Heart right ventricle (tissue), 16 donors: Measurements from ENCODE around the gene SSH2. TPM values are rescaled to one million over a fixed set of nuclear protein-coding genes. Genes with fewer than 3 reads are reported as not detected.

ENCODE experiments used
- ATAC-seq, 8 donors: fragments of 200-7000 bp; cut with Tn5 transposase; one replicate each; pipeline ENCODE4 v1.9.1; 2020; ENCODE audit warnings: mild to moderate bottlenecking in 8 of 8, moderate library complexity in 8 of 8, moderate number of reproducible peaks in 1 of 8
- DNase-seq, 2 donors: peaks; one replicate each; pipeline ENCODE4 v3.0.0-alpha.2; 2020
- H3K27ac ChIP-seq, 10 donors: fragments of 200-600 bp; sonication (generic) in 2 of 10; one replicate each; pipeline versions ENCODE4 v1.5.0 to v1.8.0; 2020 to 2022; ENCODE audit warnings: mild to moderate bottlenecking in 3 of 10
- H3K27me3 ChIP-seq, 7 donors: fragments of 200-600 bp; one replicate each; pipeline ENCODE4 v1.8.0; 2021 to 2022; ENCODE audit warnings: mild to moderate bottlenecking in 2 of 7
- H3K36me3 ChIP-seq, 9 donors: fragments of 200-600 bp; sonication (generic) in 1 of 9; one replicate each; pipeline versions ENCODE4 v1.5.0 to v1.8.0; 2020 to 2022; ENCODE audit warnings: mild to moderate bottlenecking in 2 of 9
- H3K4me1 ChIP-seq, 9 donors: fragments of 200-600 bp; sonication (generic) in 1 of 9; one replicate each; pipeline versions ENCODE4 v1.5.0 to v1.8.0; 2020 to 2022; ENCODE audit warnings: mild to moderate bottlenecking in 4 of 9
- H3K4me3 ChIP-seq, 10 donors: fragments of 200-600 bp; sonication (generic) in 2 of 10; one replicate each; pipeline versions ENCODE4 v1.5.0 to v1.8.0; 2020 to 2022; ENCODE audit warnings: mild to moderate bottlenecking in 7 of 10, moderate library complexity in 2 of 10
- H3K9me3 ChIP-seq, 11 donors: fragments of 200-600 bp in 10 of 11; sonication (generic) in 2 of 11; one replicate each; pipeline versions ENCODE4 v1.5.0 to v1.8.0; 2013 to 2022; ENCODE audit warnings: mild to moderate bottlenecking in 2 of 11, control low read depth in 1 of 11, moderate library complexity in 1 of 11
- CTCF ChIP-seq, 9 donors: fragments of 200-600 bp; sonication (generic) in 2 of 9; IDR thresholded peaks; one replicate each; pipeline versions ENCODE4 v1.5.0 to v1.8.0; 2021 to 2022; ENCODE audit warnings: antibody characterized with exemption in 9 of 9, mild to moderate bottlenecking in 5 of 9, moderate library complexity in 1 of 9
- WGBS, 2 donors: extraction: QIAGEN DNeasy Blood & Tissue Kit; methylation state at CpG; one replicate each; pipeline ENCODE4 v1.1.7; 2013; ENCODE audit warnings: inconsistent platforms in 1 of 2; 5-methylcytosine and 5-hydroxymethylcytosine counted together
- intact Hi-C, 10 donors: fragments of 100-400 bp; cut with DNase I; formaldehyde crosslinking; loops; one replicate each; pipeline versions ENCODE4 v1.11.1 to v1.14.2; 2022
- polyA plus RNA-seq, 2 donors: library from polyadenylated mRNA; stranded (reverse); fragments of 200-250 nt; gene quantifications; one replicate each; pipeline ENCODE4 v1.2.3, GENCODE V29; 2013
- total RNA-seq, 10 donors: library from RNA; stranded (reverse); fragmentation: NEBNext Ultra II Directional in 3 of 10; extraction: Animal tissue kit (Norgen Biotek cat#: 25700) in 3 of 10; gene quantifications; one replicate each; pipeline versions ENCODE4 v1.2.1 to v1.2.4, GENCODE V29; 2021 to 2023
- donor health status: Arrhythmogenic right ventricular cardiomyopathy.
- donor health status: ischemic (EF 13 %, LVEDD 7.1; RV severe dilation, severe dysfunction).
- donor health status: healthy with polysubstance abuse.
- donor health status: DM: no; HTN: yes; CAD: no.
- donor health status: DM: no; HTN: no; CAD: no.
- donor health status: ischemic (EF 25% LVEDD 6.9; RV normal size, moderate dysfunction).
- donor health status: ischemic (EF 25% LVEDD 5.7; RV mildly dilated, moderate dysfunction).
- donor health status: healthy.
- donor health status: DM: yes; HTN: yes; CAD: no.
- donor health status: Ischemic cardiomyopathy.
- donor health status: ischemic (EF 35%, LVEDD 5.7; RV mildly dilated, moderate dysfunction).
- donor health status: nonischemic (EF 11% LVEDD 7.7; RV severe dilation, severe dysfunction).
- donor health status: DM: yes; HTN: yes; CAD: no.
- donor health status: PGD.
- donor health status: ischemic (EF 29% LVEDD 5.4; RV normal size, mild dysfunction).
- donor health status: nonischemic (EF 23%, LVEDD 6.1; RV moderate dilation, normal function).

The SSH2 gene
- total and polyA plus RNA-seq, 12 donors, result 17.9 to 42.9 (median 34.3) TPM

GRCh38 chr17:29870836-29871465 is 59.1 kb downstream of the SSH2 start:
- ATAC-seq (peak in 3 of 8 donors; percentile 2 to 42 (median 22)), DNase-seq (no peak)
- 48 to 56% methylated on average over 1 of the region's 1 CpG for WGBS, 2 donors
- no peaks in the 10 kb centered on the region for H3K27me3 ChIP-seq
- peaks cover 0 to 6% (median 0%) of the 10 kb centered on the region in 11 donors for H3K9me3 ChIP-seq
- TF ChIP-seq CTCF (IDR thresholded peaks at IDR 0.05), result no peak
- H3K4me3 ChIP-seq, result no peak overlapping the region
- H3K36me3 ChIP-seq, result no peaks in the 10 kb centered on the region
- peak overlapping the region in 1 of 10 donors; percentile 43 for H3K27ac ChIP-seq
- peaks cover 0 to 35% (median 4%) of the 10 kb centered on the region in 9 donors for H3K4me1 ChIP-seq
- intact Hi-C loops, result no loop called here

GRCh38 chr17:29867643-29868181 is 62.3 kb downstream of the SSH2 start:
- intact Hi-C loops, result loop anchor here in 4 of 10 donors (5.0 to 10.0 kb wide), 3 partner anchors 47 to 67 kb away; partner anchors contain the start of gene SSH2 (in 3 of the 4)

GRCh38 chr17:29866746-29867404 is 63.2 kb downstream of the SSH2 start:
- 85 to 86% methylated on average over 5 of the region's 5 CpGs for WGBS, 2 donors

More at GRCh38 chr17:29867643-29868181, 62.3 kb downstream of the SSH2 start:
- TF ChIP-seq CTCF (IDR thresholded peaks at IDR 0.05), result peak in 4 of 9 donors; percentile 21 to 39 (median 30)
- DNase-seq (no peak), ATAC-seq (no peak)
- H3K27ac ChIP-seq, result no peak overlapping the region
- H3K36me3 ChIP-seq, result no peaks in the 10 kb centered on the region
- WGBS, 2 donors, result 75 to 82% methylated on average over 2 of the region's 2 CpGs
- no peaks in the 10 kb centered on the region for H3K9me3 ChIP-seq
- no peak overlapping the region for H3K4me3 ChIP-seq
- peaks cover 0 to 31% (median 4%) of the 10 kb centered on the region in 9 donors for H3K4me1 ChIP-seq
- no peaks in the 10 kb centered on the region for H3K27me3 ChIP-seq

More at GRCh38 chr17:29866746-29867404, 63.2 kb downstream of the SSH2 start:
- intact Hi-C loops, result loop anchor here in 4 of 10 donors (5.0 to 10.0 kb wide), 3 partner anchors 48 to 68 kb away; partner anchors contain the start of gene SSH2 (in 3 of the 4)
- peaks cover 0 to 30% (median 4%) of the 10 kb centered on the region in 9 donors for H3K4me1 ChIP-seq
- H3K9me3 ChIP-seq, result no peaks in the 10 kb centered on the region
- no peaks in the 10 kb centered on the region for H3K27me3 ChIP-seq
- DNase-seq (no peak), ATAC-seq (no peak)
- H3K4me3 ChIP-seq, result no peak overlapping the region
- TF ChIP-seq CTCF (IDR thresholded peaks at IDR 0.05), result no peak
- no peak overlapping the region for H3K27ac ChIP-seq
- H3K36me3 ChIP-seq, result no peaks in the 10 kb centered on the region
